GM12878 (cell line): ENCODE measurements around the gene HS3ST3B1. TPM values are rescaled to one million over a fixed set of nuclear protein-coding genes. Genes with fewer than 3 reads are reported as not detected.

Source experiments
- ATF3 ChIP-seq: IDR thresholded peaks from 2 replicates; pipeline ENCODE4 v1.6.1; 2011; ENCODE audit warnings: low read depth, mild to moderate bottlenecking, low read length, moderate library complexity, borderline replicate concordance; ENCODE audit errors: extremely low read depth
- BCL3 ChIP-seq: IDR thresholded peaks from 2 replicates; pipeline ENCODE4 v1.6.1; 2011; ENCODE audit warnings: borderline replicate concordance, low read depth, mild to moderate bottlenecking, moderate library complexity, low read length; ENCODE audit not compliant: insufficient read depth, poor library complexity, severe bottlenecking
- E2F8 ChIP-seq: fragments of 450-650 bp; IDR thresholded peaks from 2 replicates; pipeline ENCODE4 v1.6.1; 2018; ENCODE audit warnings: mild to moderate bottlenecking, low read depth, moderate library complexity; ENCODE audit not compliant: partially characterized antibody
- FOS ChIP-seq: IDR thresholded peaks from 3 replicates; pipeline ENCODE4 v1.6.1; 2011; ENCODE audit warnings: borderline replicate concordance; ENCODE audit not compliant: insufficient read length; ENCODE audit errors: extremely low read depth
- FOXM1 ChIP-seq: IDR thresholded peaks from 2 replicates; pipeline ENCODE4 v1.6.1; 2012; ENCODE audit warnings: low read depth, mild to moderate bottlenecking, inconsistent platforms, low read length, moderate library complexity
- IRF4 ChIP-seq: IDR thresholded peaks from 2 replicates; pipeline ENCODE4 v1.6.1; 2011; ENCODE audit warnings: low read depth, low read length
- NKRF ChIP-seq: fragments of 450-650 bp; conservative IDR thresholded peaks from 2 replicates; pipeline ENCODE4 v1.6.1; 2017; ENCODE audit warnings: mild to moderate bottlenecking, moderate library complexity
- PAX5 ChIP-seq: IDR thresholded peaks from 2 replicates; pipeline ENCODE4 v1.6.1; 2011; ENCODE audit warnings: low read depth, low read length, borderline replicate concordance
- SMAD1 ChIP-seq: fragments of 450-650 bp; IDR thresholded peaks from 2 replicates; pipeline ENCODE4 v1.6.1; 2018; ENCODE audit warnings: mild to moderate bottlenecking, low read depth; ENCODE audit not compliant: partially characterized antibody
- TBL1XR1 ChIP-seq: IDR thresholded peaks from 2 replicates; pipeline ENCODE4 v1.6.1; 2012; ENCODE audit warnings: low read depth, low read length, improper control_type of control experiment
- YY1 ChIP-seq: IDR thresholded peaks from 2 replicates; pipeline ENCODE4 v1.6.1; 2011; ENCODE audit warnings: low read depth, mild to moderate bottlenecking, low read length
- ZNF592 ChIP-seq: fragments of 450-650 bp; IDR thresholded peaks from 2 replicates; pipeline ENCODE4 v1.6.1; 2017; ENCODE audit warnings: mild to moderate bottlenecking, moderate library complexity
- polyA plus RNA-seq, 11 experiments: library from polyadenylated mRNA; depleted of rRNA in 4 of 11; unstranded in 6 of 11; stranded (reverse) in 5 of 11; fragments of >200 nt; fragmentation: Nextera tagmentation in 4 of 11; fragmentation: Illumina TruSeq in 1 of 11; extraction: Ambion mirVana in 4 of 11; extraction: Trizol in 1 of 11; gene quantifications; 1 replicate in 1 of 11; 2 replicates in 10 of 11; pipeline versions ENCODE4 v1.2.1 to v1.2.3, GENCODE V29; 2011 to 2016; ENCODE audit warnings: inconsistent platforms in 2 of 11, missing spikeins in 2 of 11, low read depth in 1 of 11
- total RNA-seq, 4 experiments: library from RNA; depleted of rRNA in 3 of 4; stranded (reverse); fragments of >200 nt in 3 of 4; fragmentation: Illumina TruSeq in 1 of 4; extraction: Trizol in 1 of 4; gene quantifications; 2 replicates each; pipeline versions ENCODE4 v1.2.1 to v1.2.3, GENCODE V29; 2013 to 2021

The HS3ST3B1 gene
- total and polyA plus RNA-seq, 10 of the 15 experiments (the other 5 are each of a cell fraction or from before 2014, with no cell fraction given), result 0.03 to 0.14 (median 0.06) TPM; not detected in 3

- TF ChIP-seq NKRF (no peak), E2F8 (no peak), IRF4 (no peak), ATF3 (no peak), SMAD1 (no peak), BCL3 (no peak), PAX5 (no peak), FOXM1 (no peak), FOS (no peak), YY1 (no peak), ZNF592 (no peak), TBL1XR1 (no peak)
Measured at GRCh38 chr17:14334276-14334840, 33.5 kb downstream of the HS3ST3B1 start (continued).
